Breast epithelium (tissue), 3 donors: ENCODE measurements around the gene UFC1.

ENCODE experiments used
- POLR2A ChIP-seq: fragments of 450-650 bp; IDR thresholded peaks from one replicate; pipeline ENCODE4 v1.6.1; 2016; ENCODE audit warnings: antibody characterized with exemption, mild to moderate bottlenecking, moderate library complexity
- TF ChIP-seq, protein P1 (sequence below), 3 donors: fragments of 450-650 bp; IDR thresholded peaks; one replicate each; pipeline ENCODE4 v1.5.1; 2016 to 2017; ENCODE audit warnings: antibody characterized with exemption in 3 of 3, mild to moderate bottlenecking in 3 of 3, moderate library complexity in 3 of 3

DNA sequence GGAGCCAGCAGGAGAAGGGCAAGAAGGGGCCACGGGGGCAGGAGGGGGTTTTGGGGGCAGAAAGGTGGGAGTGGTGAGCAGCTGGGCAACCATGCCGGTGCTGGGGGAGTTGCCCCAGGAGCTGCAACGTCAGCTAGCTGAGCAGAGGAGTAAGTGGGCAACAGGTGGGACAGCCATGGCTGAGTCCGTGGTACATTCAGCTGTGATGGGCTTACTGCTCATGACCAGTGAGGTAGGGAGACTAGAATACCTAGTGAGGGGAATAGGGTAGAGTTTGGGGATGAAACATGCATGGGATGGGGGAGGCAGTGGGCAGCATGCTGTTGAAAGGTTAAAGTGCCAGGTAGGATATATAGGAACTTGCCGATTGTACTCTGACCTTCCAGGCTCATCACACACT is 7.9 kb downstream of the UFC1 start:
- TF ChIP-seq, protein P1, sequence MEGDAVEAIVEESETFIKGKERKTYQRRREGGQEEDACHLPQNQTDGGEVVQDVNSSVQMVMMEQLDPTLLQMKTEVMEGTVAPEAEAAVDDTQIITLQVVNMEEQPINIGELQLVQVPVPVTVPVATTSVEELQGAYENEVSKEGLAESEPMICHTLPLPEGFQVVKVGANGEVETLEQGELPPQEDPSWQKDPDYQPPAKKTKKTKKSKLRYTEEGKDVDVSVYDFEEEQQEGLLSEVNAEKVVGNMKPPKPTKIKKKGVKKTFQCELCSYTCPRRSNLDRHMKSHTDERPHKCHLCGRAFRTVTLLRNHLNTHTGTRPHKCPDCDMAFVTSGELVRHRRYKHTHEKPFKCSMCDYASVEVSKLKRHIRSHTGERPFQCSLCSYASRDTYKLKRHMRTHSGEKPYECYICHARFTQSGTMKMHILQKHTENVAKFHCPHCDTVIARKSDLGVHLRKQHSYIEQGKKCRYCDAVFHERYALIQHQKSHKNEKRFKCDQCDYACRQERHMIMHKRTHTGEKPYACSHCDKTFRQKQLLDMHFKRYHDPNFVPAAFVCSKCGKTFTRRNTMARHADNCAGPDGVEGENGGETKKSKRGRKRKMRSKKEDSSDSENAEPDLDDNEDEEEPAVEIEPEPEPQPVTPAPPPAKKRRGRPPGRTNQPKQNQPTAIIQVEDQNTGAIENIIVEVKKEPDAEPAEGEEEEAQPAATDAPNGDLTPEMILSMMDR (IDR thresholded peaks at IDR 0.05): no peak
- TF ChIP-seq POLR2A: no peak
